Measurements from ENCODE around the gene PDSS1. TPM values are rescaled to one million over a fixed set of nuclear protein-coding genes. Genes with fewer than 3 reads are reported as not detected.
"Not testable (repeated sequence)": the region's sequence is repeated elsewhere in the genome, so short reads cannot be mapped to it uniquely, and the experiment has no call there.

Gene PDSS1
- total RNA-seq, 2 experiments from 2014 or later: 3.8 to 4.5 TPM

DNA sequence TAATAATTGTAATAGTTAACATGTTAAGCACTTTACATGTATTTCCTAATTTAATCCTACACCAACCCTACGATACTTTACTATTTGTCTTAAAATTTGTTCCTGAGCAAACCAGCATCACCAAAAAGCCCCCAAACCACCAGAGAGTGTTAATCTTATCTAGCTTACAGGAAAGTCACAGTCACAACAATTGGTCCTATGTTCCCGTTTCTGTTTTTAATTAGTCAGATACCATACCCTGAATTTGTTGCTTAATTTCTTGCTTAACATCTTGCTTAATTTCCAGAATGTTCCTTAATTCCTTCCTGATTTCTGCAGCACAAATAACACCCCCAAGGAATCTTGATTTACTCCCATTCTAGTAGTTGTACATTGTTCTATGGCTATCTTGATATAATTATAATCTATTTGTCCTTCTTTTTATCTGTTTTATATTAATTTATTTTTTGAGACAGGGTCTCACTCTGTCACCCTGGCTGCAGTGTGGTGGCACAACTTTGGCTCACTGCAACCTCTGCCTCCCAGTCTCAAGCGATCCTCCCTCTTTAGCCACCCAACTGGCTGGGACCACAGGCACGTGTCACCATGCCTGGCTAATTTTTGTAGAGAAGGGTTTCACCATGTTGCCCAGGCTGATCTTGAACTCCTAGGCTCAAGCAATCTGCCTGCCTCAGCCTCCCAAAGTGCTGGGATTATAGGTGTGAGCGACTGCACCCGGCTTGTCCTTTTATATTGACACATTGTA, 6.6 kb upstream of the PDSS1 start:
- H3K4me1 Mint-ChIP-seq (ENCODE audit: low read depth): peaks cover 24% of the 10 kb centered on the region
- Histone ChIP-seq H3K9me3 (ENCODE audit: control insufficient read depth in 1 of 2, insufficient read depth in 1 of 2, low read length in 2 of 2) (no peaks in the 10 kb centered on the region), H3K4me3 (ENCODE audit: low read length) (no peak overlapping the region), H3K27ac (ENCODE audit: low read depth in 1 of 2, low read length in 2 of 2) (no peak overlapping the region), H3K27me3 (ENCODE audit: control insufficient read depth in 1 of 2, insufficient read depth in 2 of 2, low read length in 2 of 2) (no peaks in the 10 kb centered on the region), H3K36me3 (ENCODE audit: insufficient read depth, low read length) (no peaks in the 10 kb centered on the region), H3K4me1 (ENCODE audit: insufficient read depth, low read length) (peaks cover 9% of the 10 kb centered on the region)
- no peaks in the 10 kb centered on the region for H3K27me3 Mint-ChIP-seq
- intact Hi-C loops (cut with DNase I, micrococcal nuclease): loop anchor here in 1 of 2 experiments (10.0 kb wide), 1 partner anchor 814 kb away; the partner anchor contains the start of gene RAB18
- TF ChIP-seq, protein P1, sequence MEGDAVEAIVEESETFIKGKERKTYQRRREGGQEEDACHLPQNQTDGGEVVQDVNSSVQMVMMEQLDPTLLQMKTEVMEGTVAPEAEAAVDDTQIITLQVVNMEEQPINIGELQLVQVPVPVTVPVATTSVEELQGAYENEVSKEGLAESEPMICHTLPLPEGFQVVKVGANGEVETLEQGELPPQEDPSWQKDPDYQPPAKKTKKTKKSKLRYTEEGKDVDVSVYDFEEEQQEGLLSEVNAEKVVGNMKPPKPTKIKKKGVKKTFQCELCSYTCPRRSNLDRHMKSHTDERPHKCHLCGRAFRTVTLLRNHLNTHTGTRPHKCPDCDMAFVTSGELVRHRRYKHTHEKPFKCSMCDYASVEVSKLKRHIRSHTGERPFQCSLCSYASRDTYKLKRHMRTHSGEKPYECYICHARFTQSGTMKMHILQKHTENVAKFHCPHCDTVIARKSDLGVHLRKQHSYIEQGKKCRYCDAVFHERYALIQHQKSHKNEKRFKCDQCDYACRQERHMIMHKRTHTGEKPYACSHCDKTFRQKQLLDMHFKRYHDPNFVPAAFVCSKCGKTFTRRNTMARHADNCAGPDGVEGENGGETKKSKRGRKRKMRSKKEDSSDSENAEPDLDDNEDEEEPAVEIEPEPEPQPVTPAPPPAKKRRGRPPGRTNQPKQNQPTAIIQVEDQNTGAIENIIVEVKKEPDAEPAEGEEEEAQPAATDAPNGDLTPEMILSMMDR (IDR thresholded peaks at IDR 0.05): no peak
- no peak overlapping the region for H3K27ac Mint-ChIP-seq
- no peak overlapping the region for H3K4me3 Mint-ChIP-seq
- H3K9me3 Mint-ChIP-seq: peaks cover 7% of the 10 kb centered on the region
- POLR2A ChIA-PET: no interaction called here
- ATAC-seq (ENCODE audit: poor library complexity) (no peak), DNase-seq (peak in 2 of 14 experiments; percentile 20 to 34)
- CTCF ChIA-PET: no interaction called here
- no peaks in the 10 kb centered on the region for H3K36me3 Mint-ChIP-seq (ENCODE audit: low read depth)

DNA sequence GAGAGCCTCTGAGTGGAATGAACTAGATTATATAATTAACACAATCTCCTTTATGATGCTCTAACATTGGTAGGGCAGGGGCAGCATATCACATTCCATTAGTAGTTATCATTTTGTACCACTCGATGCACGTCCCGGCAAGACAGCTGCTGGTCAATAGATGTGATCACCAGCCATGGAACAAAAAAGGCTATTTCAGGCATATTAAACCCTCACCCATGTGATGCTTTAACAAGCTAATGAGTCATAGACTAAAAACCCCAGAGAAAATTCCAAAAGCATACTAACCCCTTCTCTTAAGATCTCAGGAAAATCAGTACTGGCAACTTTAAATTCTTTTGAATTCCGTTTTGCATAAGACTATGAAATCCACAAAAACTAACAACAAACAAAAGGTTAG, 3.0 kb upstream of the PDSS1 start:
- Mint-ChIP-seq H3K4me1 (ENCODE audit: low read depth) (peaks cover 35% of the 10 kb centered on the region), H3K4me3 (peak overlapping the region; percentile 52), H3K36me3 (ENCODE audit: low read depth) (peaks cover 12% of the 10 kb centered on the region)
- H3K9me3 ChIP-seq (ENCODE audit: control insufficient read depth in 1 of 2, insufficient read depth in 1 of 2, low read length in 2 of 2); ATAC-seq (ENCODE audit: poor library complexity); DNase-seq; POLR2A ChIA-PET; H3K36me3 ChIP-seq (ENCODE audit: insufficient read depth, low read length); H3K9me3 Mint-ChIP-seq; H3K27me3 Mint-ChIP-seq; H3K27ac ChIP-seq (ENCODE audit: low read depth in 1 of 2, low read length in 2 of 2); H3K4me3 ChIP-seq (ENCODE audit: low read length); H3K27ac Mint-ChIP-seq; CTCF ChIA-PET; H3K27me3 ChIP-seq (ENCODE audit: control insufficient read depth in 1 of 2, insufficient read depth in 2 of 2, low read length in 2 of 2): not testable (repeated sequence)
- peaks cover 22% of the 10 kb centered on the region for H3K4me1 ChIP-seq (ENCODE audit: insufficient read depth, low read length)
- intact Hi-C loops (cut with DNase I, micrococcal nuclease): loop anchor here in 1 of 2 experiments (10.0 kb wide), 1 partner anchor 810 kb away; the partner anchor contains the start of gene RAB18

DNA sequence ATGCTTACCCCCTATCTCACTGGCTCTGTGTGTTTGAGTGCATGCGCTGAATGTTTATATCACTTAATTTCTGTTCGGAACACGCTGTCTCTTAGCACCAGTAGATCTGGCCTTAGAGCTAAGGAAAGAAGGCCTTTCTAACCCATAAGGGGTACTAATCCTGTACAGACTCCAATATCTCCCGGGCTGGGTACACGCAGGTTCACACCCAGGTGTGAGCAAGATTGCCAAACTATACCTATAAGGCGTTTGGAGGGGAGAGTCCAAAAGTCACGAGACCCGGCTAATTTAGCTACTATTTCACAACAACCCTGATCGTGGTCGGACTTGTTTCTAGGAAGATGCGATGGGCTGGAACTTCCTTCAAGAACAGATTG, 727 bp upstream of the PDSS1 start:
- Mint-ChIP-seq H3K9me3 (no peaks in the 10 kb centered on the region), H3K4me3 (peak overlapping the region; percentile 96), H3K27ac (peak overlapping the region; percentile 92), H3K27me3 (no peaks in the 10 kb centered on the region), H3K4me1 (ENCODE audit: low read depth) (peaks cover 33% of the 10 kb centered on the region), H3K36me3 (ENCODE audit: low read depth) (peaks cover 22% of the 10 kb centered on the region)
- peak overlapping the region; percentile 69 for H3K4me3 ChIP-seq (ENCODE audit: low read length)
- CTCF ChIA-PET: interaction anchor here (1.3 to 1.9 kb wide), 2 partner anchors 11 to 13 kb away, joined by 3 to 5 read pairs; no protein-coding TSS in a partner anchor
- POLR2A ChIA-PET: interaction anchor here (1.0 to 2.7 kb wide), 5 partner anchors 11 to 808 kb away, joined by 3 to 17 read pairs (median 4); partner anchors contain the start of genes ABI1 and YME1L1
- DNase-seq (no peak), ATAC-seq (ENCODE audit: poor library complexity) (peak; percentile 28)
- H3K4me1 ChIP-seq (ENCODE audit: insufficient read depth, low read length): peaks cover 18% of the 10 kb centered on the region
- H3K27me3 ChIP-seq (ENCODE audit: control insufficient read depth in 1 of 2, insufficient read depth in 2 of 2, low read length in 2 of 2): no peaks in the 10 kb centered on the region
- H3K36me3 ChIP-seq (ENCODE audit: insufficient read depth, low read length): no peaks in the 10 kb centered on the region
- H3K9me3 ChIP-seq (ENCODE audit: control insufficient read depth in 1 of 2, insufficient read depth in 1 of 2, low read length in 2 of 2): no peaks in the 10 kb centered on the region
- intact Hi-C loops (cut with DNase I, micrococcal nuclease): loop anchor here (1.0 to 10.0 kb wide), 4 partner anchors 13 to 808 kb away; partner anchors contain the start of genes MASTL (in 1 of the 2) and RAB18 (in 1 of the 2)
- H3K27ac ChIP-seq (ENCODE audit: low read depth in 1 of 2, low read length in 2 of 2): peak overlapping the region; percentile 53 to 75
- TF ChIP-seq, protein P1 (IDR thresholded peaks at IDR 0.05): no peak
